ENCODE data around the gene NR2C2. TPM values are rescaled to one million over a fixed set of nuclear protein-coding genes. Genes with fewer than 3 reads are reported as not detected.
"Not testable (repeated sequence)": the region's sequence is repeated elsewhere in the genome, so short reads cannot be mapped to it uniquely, and the experiment has no call there.

Gene NR2C2
- total RNA-seq, 1 donor from 2014 or later: 74.1 TPM

DNA sequence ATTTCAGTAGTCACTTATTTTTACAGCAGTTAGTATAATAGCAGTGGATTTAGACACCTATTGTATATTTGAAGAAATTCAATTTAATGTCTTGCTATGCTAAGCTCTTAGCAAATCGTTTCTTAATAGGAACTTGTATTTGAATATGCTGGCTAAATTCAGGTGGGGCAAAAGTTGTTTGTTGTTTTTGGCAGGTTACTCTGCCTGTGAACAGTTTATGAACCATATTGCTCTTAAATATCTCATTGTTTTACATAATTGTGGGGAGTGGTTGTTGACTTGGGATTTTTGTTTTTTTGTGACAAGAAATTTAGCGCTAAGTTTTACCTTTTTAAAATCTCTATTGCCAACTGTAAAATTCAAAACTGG, 43.4 kb downstream of the NR2C2 start:
- no peaks in the 10 kb centered on the region for H3K27me3 Mint-ChIP-seq (ENCODE audit: low read depth)

DNA sequence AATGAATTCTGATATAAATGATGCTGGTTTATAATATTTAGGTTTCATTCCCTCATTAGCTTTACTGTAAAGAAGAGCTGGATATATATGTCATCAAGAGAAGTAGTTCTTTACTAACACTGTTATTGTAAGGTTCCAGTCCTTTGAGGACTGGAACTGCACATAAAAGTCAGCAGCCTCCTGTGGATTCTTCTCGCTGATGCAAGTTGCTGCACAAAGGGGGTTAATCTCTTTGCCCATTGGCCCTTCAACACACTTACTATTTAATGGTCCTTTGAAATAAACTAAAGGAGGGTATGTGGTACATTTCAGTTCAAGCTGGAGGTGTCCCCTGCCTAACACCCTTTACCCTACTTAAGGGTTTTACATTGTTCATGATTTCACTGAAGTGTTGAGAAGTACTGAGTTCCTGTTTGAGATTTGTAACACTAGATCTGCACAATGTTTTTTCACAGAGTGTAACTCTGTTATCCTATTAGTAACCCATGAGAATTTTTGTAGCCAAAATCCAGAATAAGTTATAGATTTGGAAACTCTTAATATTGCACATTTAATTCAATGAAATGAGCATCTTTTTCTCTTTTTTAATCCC, 43.9 kb downstream of the NR2C2 start:
- no peaks in the 10 kb centered on the region for H3K27me3 Mint-ChIP-seq (ENCODE audit: low read depth)
- TF ChIP-seq, protein P1, sequence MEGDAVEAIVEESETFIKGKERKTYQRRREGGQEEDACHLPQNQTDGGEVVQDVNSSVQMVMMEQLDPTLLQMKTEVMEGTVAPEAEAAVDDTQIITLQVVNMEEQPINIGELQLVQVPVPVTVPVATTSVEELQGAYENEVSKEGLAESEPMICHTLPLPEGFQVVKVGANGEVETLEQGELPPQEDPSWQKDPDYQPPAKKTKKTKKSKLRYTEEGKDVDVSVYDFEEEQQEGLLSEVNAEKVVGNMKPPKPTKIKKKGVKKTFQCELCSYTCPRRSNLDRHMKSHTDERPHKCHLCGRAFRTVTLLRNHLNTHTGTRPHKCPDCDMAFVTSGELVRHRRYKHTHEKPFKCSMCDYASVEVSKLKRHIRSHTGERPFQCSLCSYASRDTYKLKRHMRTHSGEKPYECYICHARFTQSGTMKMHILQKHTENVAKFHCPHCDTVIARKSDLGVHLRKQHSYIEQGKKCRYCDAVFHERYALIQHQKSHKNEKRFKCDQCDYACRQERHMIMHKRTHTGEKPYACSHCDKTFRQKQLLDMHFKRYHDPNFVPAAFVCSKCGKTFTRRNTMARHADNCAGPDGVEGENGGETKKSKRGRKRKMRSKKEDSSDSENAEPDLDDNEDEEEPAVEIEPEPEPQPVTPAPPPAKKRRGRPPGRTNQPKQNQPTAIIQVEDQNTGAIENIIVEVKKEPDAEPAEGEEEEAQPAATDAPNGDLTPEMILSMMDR (IDR thresholded peaks at IDR 0.05; ENCODE audit: unreplicated experiment): no peak
- no peak overlapping the region for H3K4me3 Mint-ChIP-seq
- DNase-seq (ENCODE audit: low spot score in 2 of 2, unreplicated experiment in 2 of 2): no peak
- no peaks in the 10 kb centered on the region for H3K9me3 Mint-ChIP-seq
- peaks cover 1% of the 10 kb centered on the region for H3K36me3 Mint-ChIP-seq
- H3K27ac Mint-ChIP-seq: peak overlapping the region; percentile 65
- peaks cover 16% of the 10 kb centered on the region for H3K4me1 Mint-ChIP-seq

More for the DNA sequence above, 43.4 kb downstream of the NR2C2 start:
- Mint-ChIP-seq H3K27ac (peak overlapping the region; percentile 65), H3K9me3 (no peaks in the 10 kb centered on the region), H3K4me1 (peaks cover 16% of the 10 kb centered on the region), H3K36me3 (peaks cover 1% of the 10 kb centered on the region), H3K4me3 (no peak overlapping the region)
- DNase-seq (ENCODE audit: low spot score in 2 of 2, unreplicated experiment in 2 of 2): no peak
- TF ChIP-seq, protein P1 (IDR thresholded peaks at IDR 0.05; ENCODE audit: unreplicated experiment): no peak

DNA sequence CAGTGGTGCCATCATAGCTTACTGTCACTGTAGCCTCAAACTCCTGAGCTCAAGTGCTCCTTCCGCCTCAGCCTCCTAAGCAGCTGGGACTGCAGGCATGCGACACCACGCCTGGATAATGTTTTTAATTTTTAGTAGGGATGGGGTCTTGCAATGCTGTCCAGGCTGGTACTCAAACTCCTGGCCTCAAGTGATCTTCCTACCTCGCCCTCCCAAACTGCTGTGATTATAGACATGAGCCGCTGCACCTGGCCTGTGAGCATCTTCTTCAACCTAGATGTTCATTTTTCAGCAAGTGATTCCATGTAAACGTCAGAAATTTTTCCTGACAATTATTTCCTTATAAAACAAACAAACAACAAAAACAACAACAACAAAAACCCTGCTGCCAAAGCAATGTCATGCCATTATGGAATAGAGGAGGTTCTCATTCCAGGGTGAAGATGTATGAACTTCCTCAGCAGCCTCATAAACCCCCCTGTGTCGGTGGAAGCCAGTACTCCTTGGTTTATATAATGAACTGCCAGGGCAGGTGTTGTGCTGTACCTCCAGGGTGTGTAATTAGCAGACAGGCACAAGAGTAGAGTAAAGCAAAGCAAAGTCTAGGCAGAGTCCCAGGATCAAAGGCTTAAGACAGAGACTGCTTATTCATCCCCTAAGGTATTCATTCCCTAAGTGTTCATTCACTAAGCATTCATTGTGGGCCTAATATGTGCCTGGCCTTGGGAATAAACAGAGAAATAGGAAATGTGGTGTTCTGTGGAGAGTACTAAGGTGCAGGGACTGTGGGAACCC, 44.6 kb downstream of the NR2C2 start:
- no peak overlapping the region for H3K4me3 Mint-ChIP-seq
- H3K27me3 Mint-ChIP-seq (ENCODE audit: low read depth): no peaks in the 10 kb centered on the region
- no peak overlapping the region for H3K27ac Mint-ChIP-seq

DNA sequence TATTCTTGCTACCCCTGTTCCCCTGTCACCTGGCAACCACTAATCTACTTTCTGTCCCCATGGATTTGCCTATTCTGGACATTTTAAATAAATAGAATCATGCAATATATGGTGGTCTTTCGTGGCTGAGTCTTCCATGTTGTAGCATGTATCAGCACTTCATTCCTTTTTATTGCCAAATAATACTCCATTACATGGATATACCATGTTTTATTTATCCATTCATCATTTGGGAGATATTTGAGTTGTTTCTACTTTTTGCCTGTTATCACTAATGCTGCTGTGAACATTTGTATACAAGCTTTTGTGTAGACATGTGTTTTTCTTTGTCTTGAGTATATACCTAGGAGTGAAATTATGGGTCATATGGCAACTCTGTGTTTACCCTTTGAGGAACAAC, 50.6 kb downstream of the NR2C2 start:
- DNase-seq (ENCODE audit: low spot score in 2 of 2, unreplicated experiment in 2 of 2): no peak
- H3K36me3 Mint-ChIP-seq: peaks cover 36% of the 10 kb centered on the region
- H3K27me3 Mint-ChIP-seq (ENCODE audit: low read depth): no peaks in the 10 kb centered on the region
- peaks cover 31% of the 10 kb centered on the region for H3K9me3 Mint-ChIP-seq
- TF ChIP-seq, protein P1 (IDR thresholded peaks at IDR 0.05; ENCODE audit: unreplicated experiment): no peak
- H3K4me3 Mint-ChIP-seq: no peak overlapping the region
- no peaks in the 10 kb centered on the region for H3K4me1 Mint-ChIP-seq
- H3K27ac Mint-ChIP-seq: no peak overlapping the region

More for the DNA sequence above, 44.6 kb downstream of the NR2C2 start:
- TF ChIP-seq, protein P1 (IDR thresholded peaks at IDR 0.05; ENCODE audit: unreplicated experiment): no peak
- H3K36me3 Mint-ChIP-seq: peaks cover 1% of the 10 kb centered on the region
- H3K9me3 Mint-ChIP-seq: no peaks in the 10 kb centered on the region
- peaks cover 16% of the 10 kb centered on the region for H3K4me1 Mint-ChIP-seq
- DNase-seq (ENCODE audit: low spot score in 2 of 2, unreplicated experiment in 2 of 2): no peak

DNA sequence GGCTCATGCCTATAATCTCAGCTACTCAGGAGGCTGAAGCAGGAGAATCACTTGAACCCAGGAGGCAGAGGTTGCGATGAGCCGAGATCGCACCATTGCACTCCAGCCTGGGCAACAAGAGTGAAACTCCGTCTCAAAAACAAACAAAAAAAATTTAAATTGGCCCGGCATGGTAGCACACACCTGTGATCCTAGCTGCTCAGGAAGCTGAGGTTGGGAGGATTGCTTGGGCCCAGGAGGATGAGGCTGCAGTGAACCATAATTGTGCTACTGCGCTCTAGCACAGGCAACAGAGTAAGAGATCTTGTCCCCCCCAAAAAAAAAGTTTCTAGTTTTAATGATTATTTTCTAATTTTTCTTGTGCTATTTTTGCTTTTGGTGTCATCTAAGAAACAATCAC, 51.8 kb downstream of the NR2C2 start:
- H3K27ac Mint-ChIP-seq; H3K4me3 Mint-ChIP-seq; DNase-seq (ENCODE audit: low spot score in 2 of 2, unreplicated experiment in 2 of 2); H3K4me1 Mint-ChIP-seq; H3K27me3 Mint-ChIP-seq (ENCODE audit: low read depth): not testable (repeated sequence)
- Mint-ChIP-seq H3K9me3 (peaks cover 40% of the 10 kb centered on the region), H3K36me3 (peaks cover 45% of the 10 kb centered on the region)

DNA sequence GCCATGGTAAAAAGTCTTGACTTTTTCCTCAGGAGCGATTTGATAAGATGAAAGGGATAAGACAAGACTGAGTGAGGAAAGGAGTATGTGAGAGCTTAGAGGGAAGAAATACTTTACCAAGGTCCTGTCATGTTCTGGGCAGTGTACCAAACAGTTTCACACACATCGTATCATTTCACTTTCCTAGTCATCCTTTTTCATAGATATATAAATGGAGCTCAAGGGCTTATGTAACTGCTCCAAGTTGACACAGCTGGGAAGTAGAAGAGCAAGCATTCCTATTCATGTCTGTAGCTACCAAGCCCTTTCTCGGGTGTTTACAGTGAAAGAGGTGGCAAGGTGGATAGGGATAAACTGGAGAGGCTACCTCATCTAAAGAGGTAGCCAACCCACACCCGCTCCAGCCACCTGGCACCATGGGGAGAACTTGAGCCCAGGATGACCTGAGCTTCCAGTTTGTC, 60.3 kb downstream of the NR2C2 start:
- no peaks in the 10 kb centered on the region for H3K27me3 Mint-ChIP-seq (ENCODE audit: low read depth)
- peaks cover 51% of the 10 kb centered on the region for H3K36me3 Mint-ChIP-seq
- TF ChIP-seq, protein P1 (IDR thresholded peaks at IDR 0.05; ENCODE audit: unreplicated experiment): no peak
- H3K4me1 Mint-ChIP-seq: peaks cover 6% of the 10 kb centered on the region
- H3K9me3 Mint-ChIP-seq: peaks cover 15% of the 10 kb centered on the region
- DNase-seq (ENCODE audit: low spot score in 2 of 2, unreplicated experiment in 2 of 2): no peak
- no peak overlapping the region for H3K4me3 Mint-ChIP-seq
- H3K27ac Mint-ChIP-seq: peak overlapping the region; percentile 66
